ENCODE results near the gene SLC14A1. TPM values are rescaled to one million over a fixed set of nuclear protein-coding genes. Genes with fewer than 3 reads are reported as not detected.

Gene SLC14A1
- total RNA-seq, 1 donor from 2014 or later: 12.4 TPM

DNA sequence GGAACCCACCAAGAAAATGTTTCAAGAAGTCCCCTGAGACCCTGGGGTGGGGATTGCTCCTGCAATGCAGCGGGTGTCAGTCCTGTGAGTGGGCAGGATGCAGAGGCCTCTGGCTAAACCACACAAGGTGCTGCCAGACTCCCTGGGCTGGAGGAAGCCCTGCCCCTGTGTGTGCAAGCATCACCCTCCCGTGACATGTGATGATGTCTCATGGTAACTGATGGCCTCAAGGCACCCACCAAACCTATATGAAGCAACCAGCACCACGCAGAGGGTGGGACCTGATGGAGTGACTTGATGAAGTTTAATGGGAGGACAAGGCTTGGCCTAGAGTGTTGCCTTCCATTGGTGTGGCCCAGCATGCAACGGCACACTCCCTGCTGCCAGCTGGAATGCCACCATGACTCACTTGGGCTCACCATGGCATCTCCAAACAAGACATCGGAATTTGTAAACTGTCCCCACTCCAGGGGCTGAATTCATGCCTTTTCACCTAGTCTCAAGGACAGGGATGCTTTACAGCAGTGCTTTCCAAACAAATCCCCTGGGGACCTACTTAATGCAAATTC is 8.7 kb upstream of the SLC14A1 start:
- no peak for DNase-seq (ENCODE audit: low spot score)
- intact Hi-C loops (cut with DNase I): no loop called here

DNA sequence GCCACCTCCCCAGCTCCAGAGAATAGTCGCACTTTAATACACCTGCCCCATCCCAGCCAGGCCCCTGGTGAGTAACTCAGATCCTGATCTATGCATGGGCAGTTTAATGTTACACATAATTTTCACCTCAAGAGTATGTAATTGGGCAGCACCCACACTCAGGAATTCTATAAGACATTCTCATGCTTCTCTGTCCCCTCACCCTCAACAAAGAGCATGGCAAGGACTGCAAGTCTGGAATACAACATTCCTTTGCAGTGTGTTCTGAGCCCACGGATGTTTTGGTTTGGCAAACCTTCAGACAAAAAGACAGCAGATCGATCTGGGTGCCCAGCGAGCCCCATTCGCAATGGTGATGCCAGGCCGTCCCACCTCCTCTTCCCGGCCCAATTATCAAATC is 4.9 kb upstream of the SLC14A1 start:
- no peak for DNase-seq (ENCODE audit: low spot score)
- intact Hi-C loops (cut with DNase I): no loop called here

DNA sequence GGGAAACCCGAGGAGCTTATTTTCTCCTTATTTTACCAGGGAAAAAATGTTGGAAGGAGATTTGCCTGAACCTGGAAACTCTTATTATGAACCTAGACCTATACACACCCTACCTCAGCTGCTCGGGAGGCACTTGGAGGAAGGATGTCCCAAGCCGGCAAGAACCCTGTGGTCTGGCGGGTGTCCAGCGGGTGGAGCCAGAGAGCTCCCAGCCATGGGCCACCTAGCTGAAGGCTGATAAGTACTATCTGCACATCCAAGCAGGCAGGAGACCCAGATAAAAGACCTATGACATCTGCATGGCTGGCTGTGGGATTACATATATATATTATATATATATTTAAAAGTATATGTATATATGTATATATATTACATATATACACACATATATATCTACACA is 1.1 kb upstream of the SLC14A1 start:
- intact Hi-C loops (cut with DNase I): loop anchor here (2.0 to 10.0 kb wide), 2 partner anchors 62 to 114 kb away; no protein-coding TSS in a partner anchor

DNA sequence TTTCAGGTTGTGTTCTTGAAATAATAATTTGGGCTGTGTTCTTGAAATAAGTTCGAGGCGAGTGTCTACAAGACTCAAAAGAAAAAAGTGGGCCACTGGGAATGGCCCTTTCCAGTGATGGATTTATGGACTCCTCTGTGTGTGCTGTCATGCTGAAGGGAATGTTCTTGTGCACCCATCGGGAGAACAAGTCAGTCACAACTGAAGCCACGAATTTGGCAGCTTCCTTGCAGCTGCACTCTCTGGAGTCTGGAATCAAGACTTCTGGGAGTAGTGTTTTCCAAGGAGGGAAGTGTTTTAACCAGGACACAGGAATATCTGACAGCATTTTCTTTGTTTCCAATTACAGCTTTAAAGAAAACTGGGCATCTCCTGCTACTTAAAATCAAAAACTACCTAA is 620 bp downstream of the SLC14A1 start:
- intact Hi-C loops (cut with DNase I): loop anchor here (10.0 kb wide), 1 partner anchor 60 kb away; no protein-coding TSS in a partner anchor
- no peak for DNase-seq (ENCODE audit: low spot score)

More for the DNA sequence above, 1.1 kb upstream of the SLC14A1 start:
- DNase-seq (ENCODE audit: low spot score): peak; percentile 88

DNA sequence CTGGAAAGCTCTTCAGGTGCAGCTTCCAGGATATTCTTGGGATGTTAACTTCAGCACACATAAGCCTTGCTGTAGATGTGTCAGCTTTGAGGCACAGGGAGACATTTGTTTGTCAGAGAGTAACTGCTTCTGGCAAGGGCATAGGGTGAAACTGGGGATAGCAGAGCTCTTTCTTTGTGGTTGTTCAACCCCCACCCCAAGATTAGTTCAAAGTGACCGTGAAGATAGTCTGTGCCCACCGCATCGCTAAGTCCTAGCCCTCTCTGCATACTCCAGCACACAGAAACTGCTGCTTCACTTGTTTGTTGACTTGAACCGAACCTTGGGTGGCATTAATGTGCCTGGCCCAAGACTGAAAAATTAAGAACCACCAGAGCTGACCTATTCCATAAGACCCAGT is 1.4 kb downstream of the SLC14A1 start:
- no peak for DNase-seq (ENCODE audit: low spot score)
- intact Hi-C loops (cut with DNase I): loop anchor here (5.0 to 10.0 kb wide), 2 partner anchors 37 to 59 kb away; no protein-coding TSS in a partner anchor

DNA sequence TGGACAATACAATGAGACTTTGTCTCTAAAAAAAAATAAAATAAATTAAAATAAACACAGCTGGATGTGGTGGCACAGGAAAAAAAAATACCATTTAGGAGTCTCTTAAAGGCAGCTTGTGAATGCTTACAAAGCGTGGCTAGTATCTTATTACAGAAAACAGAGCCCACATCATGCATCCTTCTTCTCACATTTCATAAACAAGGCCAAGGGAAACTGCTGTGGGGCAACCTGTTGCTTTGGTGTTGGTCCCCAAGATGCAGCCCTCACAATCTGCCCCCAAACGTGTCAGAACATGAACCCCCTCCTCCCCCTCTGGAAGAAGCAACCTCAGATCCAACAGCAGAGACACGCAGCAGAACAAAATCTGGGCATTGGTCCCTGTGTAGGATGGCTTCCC is 2.6 kb downstream of the SLC14A1 start:
- DNase-seq (ENCODE audit: low spot score): no peak
- intact Hi-C loops (cut with DNase I): loop anchor here (5.0 to 10.0 kb wide), 2 partner anchors 36 to 58 kb away; no protein-coding TSS in a partner anchor

DNA sequence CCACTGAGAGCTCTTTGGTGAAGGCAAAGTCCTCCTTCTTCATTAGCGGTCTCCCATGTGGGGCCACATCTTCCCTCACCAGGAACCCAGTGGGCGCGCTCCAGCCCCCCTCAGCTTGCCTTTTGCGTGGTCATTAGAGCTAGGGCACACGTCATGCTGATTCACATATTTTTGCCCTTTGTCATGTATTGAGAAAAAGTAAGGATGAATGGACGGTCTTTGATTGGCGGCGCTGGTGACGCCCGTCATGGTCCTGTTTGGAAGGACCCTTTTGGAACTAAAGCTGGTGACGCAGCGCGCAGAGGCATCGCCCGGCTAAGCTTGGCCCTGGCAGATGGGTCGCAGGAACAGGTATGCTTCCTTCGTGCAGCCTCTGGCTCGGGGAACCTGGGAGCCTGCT is 3.1 kb downstream of the SLC14A1 start:
- intact Hi-C loops (cut with DNase I): loop anchor here (5.0 to 10.0 kb wide), 2 partner anchors 35 to 58 kb away; no protein-coding TSS in a partner anchor
- no peak for DNase-seq (ENCODE audit: low spot score)

DNA sequence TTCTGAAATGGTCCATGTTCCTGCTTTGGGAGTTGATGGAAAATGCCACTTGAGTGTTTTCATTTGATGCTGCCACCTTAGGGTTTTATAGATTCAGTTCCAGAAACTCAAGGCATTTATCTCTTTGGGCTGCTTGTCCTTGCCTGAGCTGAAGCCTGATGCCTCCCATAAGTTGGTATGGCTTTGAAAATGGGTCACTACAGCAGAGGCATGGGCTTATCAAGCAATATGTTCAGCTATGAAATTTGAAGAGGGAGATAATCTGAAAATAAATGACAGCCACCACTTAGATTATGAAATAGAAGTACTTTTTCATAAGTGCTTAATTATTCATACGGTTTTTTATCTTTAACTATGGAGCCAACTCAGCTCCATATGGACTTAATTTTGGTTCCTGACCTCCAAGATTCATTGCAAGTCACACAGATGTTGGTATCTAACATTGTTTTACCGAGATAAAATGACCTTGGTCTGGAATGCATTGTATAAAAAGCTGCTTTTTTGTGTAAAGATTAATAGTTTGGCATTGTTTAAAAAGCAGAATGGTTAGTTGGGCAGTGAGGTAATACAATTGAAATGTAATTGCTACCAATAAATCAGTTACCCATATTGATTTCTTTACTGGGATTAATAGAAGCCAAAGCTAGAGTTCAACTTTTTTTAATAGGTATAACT is 4.5 kb downstream of the SLC14A1 start:
- intact Hi-C loops (cut with DNase I): loop anchor here (5.0 to 10.0 kb wide), 2 partner anchors 34 to 56 kb away; no protein-coding TSS in a partner anchor
- no peak for DNase-seq (ENCODE audit: low spot score)

DNA sequence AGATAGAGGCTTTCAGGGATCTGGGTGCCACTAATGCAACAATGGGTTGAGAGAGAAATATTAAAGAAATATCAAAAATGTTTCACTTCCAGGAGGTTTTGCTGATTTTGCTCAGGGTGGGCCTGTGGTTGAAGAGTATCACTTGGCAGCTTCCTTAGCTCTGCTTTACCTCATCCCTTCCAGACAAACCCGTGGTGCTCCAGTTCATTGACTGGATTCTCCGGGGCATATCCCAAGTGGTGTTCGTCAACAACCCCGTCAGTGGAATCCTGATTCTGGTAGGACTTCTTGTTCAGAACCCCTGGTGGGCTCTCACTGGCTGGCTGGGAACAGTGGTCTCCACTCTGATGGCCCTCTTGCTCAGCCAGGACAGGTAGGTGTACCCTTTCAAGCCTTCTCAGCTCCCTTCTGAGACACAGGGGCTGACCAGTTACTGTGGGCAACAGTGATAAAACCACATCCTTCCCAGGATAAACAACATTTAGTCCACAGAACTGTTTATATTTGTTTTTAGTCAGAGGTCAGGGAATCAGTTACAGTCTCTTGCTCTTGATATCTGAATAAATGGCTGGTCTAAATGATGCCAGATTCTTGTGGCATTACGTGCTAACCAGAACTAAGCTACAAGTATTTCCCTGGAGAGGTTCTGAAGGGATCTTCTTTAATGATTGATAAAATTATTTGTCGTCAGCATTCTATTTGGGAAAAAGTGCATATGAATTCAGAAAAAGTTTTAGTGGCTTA is 7.0 kb downstream of the SLC14A1 start:
- no peak for DNase-seq (ENCODE audit: low spot score)
- intact Hi-C loops (cut with DNase I): no loop called here

DNA sequence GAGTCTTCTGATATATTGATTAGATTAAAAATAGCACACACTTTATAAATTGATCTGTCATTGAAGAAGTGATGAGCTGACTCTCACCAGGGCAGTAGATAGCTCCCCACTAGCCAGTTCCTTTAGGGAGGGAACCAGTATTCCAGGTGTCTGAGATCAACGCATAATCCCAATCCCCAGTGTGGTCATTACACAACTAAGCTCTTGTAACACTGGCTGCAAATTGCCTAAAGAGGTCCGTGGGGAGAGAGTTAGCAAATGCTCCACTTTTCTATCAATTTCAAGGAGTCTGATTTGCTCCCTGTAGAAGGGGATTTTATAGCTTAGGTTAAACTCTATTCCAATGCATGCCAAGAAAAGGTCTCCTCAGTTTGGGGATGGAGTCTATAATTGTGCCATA is 7.7 kb downstream of the SLC14A1 start:
- intact Hi-C loops (cut with DNase I): no loop called here
- no peak for DNase-seq (ENCODE audit: low spot score)

DNA sequence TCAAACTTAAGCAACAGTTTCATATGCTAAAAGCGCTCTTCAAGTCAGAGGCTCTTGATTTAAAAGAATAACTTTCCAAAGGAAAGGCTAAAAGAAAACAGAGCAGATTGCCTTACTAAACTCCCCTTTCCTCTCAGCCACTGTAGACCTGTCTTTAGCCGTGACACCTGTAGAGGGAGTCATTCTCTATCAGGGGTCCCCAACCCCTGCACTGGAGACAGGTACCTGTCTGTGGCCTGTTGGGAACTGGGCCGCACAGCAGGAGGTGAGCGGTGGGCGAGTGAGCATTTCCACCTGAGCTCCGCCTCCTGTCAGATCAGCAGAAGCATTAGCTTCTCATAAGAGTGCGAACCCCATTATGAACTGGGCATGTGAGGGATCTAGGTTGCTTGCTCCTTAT is 9.6 kb downstream of the SLC14A1 start:
- intact Hi-C loops (cut with DNase I): no loop called here
- no peak for DNase-seq (ENCODE audit: low spot score)

DNA sequence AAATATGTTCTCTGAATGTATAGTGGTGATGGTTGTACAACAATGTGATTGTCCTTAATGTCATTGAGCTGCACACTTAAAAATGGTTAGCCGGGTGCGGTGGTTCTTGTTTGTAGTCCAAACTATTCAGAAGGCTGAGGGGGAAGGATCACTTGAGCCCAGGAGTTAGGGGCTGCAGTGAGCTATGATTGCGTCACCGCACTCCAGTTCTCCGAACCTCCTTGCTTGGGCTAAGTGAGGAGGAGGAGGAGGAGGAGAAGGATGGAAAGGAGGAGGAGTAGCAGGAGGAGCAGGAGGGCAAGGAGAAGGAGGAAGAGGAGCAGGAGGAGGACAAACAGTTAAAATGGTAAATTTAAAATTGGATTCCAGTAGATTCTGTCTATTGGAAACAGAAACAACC is 10.5 kb downstream of the SLC14A1 start:
- no peak for DNase-seq (ENCODE audit: low spot score)
- intact Hi-C loops (cut with DNase I): no loop called here

DNA sequence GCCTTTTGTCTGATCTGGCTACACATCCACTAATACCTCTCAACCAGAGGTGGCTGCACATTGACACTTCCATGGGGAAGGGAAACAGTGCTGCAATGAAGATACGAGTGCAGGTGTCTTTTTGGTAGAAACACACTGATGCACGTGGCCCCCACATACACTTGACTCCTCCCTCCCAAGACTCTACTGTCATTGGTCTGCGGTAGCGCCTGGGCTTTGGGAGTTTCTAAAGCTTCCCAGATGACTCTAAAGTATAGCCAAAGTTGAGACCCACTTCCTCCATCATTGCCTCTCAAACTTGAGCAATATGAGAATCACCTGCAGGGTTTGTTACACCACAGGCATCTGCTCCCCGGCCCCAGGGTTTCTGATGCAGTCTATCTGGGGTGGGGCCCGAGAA is 11.0 kb downstream of the SLC14A1 start:
- DNase-seq (ENCODE audit: low spot score): no peak
- intact Hi-C loops (cut with DNase I): no loop called here

DNA sequence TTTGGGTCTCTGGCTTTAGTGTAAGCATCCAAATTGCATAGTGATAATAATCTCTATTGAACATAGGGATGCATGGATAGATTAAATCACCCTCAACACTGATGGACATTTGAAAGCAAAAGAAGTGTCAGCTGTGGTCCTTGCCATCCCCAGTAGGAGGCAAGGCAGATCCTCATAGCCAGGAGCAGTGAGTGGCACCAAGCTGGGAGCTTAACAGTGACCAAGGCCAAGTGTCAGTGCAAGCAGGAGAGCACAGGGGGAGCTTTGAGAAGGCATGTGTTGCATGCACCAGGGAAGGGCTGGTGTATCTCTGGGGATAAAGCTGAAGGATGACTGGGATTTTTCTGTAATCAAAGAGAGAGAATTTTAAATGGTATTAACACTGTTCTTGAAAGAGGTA is 14.7 kb downstream of the SLC14A1 start:
- no peak for DNase-seq (ENCODE audit: low spot score)
- intact Hi-C loops (cut with DNase I): no loop called here

DNA sequence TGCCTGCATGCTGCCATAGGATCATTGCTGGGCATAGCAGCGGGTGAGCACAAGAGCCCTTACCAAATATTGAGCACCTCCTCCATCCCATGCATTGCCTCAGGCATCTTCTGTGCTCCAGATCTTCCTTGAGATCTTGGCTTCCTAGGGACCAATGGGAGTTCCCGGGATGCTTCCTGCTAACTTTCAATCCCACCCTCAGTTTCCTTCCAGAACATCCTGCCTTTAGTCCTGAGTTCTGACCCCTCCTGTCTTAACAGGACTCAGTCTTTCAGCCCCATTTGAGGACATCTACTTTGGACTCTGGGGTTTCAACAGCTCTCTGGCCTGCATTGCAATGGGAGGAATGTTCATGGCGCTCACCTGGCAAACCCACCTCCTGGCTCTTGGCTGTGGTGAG is 15.3 kb downstream of the SLC14A1 start:
- no peak for DNase-seq (ENCODE audit: low spot score)
- intact Hi-C loops (cut with DNase I): no loop called here

DNA sequence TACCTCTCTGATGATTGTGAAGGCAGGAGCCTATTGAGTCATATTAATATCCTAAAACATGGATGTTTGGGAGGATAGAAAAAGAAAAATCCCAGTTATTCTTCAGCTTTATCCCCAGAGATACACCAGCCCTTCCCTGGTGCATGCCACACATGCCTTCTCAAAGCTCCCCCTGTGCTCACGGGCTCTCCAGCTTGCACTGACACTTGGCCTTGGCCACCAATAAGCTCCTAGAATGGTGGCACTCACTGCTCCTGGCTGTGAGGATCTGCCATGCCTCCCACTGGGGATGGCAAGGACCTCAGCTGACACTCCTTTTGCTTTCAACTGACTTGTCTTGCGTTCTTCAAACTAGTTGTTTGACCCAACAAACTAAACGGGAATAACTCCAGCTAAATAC is 15.9 kb downstream of the SLC14A1 start:
- no peak for DNase-seq (ENCODE audit: low spot score)
- intact Hi-C loops (cut with DNase I): no loop called here

DNA sequence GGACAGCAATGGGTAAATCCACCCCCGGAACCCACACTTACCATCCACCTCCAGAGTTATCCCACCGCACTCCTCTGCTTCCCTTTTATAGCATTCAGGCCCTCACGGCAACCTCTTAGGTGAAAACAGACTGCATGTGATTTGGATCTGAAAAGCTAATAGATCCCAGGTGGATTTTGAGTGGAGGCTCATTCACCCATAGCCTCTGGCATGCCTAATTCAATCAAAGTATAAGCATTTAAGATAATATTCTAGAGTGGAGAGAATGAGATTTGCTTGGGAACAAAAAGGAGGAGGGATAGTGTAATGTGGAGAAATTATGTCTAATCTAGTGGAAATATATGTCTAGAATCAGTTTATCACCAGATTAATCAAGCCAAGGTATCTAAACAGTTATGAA is 17.1 kb downstream of the SLC14A1 start:
- DNase-seq (ENCODE audit: low spot score): no peak
- intact Hi-C loops (cut with DNase I): no loop called here

DNA sequence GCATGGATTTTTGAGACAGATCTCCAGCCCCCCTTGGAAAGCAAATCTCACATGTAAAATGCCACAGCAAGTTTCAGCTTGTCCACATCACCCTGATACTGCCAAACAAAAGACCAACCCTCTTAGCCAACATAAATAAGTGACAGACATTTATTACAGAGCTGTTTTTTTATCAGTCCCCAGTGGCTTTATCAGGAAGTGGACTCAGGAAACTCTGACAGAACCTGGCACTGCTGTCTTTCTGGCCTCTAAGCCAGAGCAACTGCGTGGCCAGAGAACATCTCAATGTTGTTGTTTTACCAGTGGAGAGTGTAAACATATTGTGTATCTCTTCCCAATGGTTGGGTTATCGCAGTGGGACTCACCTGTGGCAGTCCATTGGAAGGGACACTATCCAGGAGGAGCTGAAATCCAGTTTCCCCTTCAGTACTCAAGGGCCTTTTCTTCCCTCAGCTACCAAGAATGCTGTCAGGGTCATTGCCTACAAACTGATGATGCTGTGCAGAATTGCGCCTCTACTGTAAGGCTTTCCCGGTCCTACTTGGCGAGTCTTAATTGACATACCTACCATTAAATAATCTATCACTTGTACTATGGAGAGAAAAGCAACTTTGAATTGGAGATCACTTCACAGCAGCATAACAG is 22.0 kb downstream of the SLC14A1 start:
- DNase-seq (ENCODE audit: low spot score): no peak
- intact Hi-C loops (cut with DNase I): no loop called here

DNA sequence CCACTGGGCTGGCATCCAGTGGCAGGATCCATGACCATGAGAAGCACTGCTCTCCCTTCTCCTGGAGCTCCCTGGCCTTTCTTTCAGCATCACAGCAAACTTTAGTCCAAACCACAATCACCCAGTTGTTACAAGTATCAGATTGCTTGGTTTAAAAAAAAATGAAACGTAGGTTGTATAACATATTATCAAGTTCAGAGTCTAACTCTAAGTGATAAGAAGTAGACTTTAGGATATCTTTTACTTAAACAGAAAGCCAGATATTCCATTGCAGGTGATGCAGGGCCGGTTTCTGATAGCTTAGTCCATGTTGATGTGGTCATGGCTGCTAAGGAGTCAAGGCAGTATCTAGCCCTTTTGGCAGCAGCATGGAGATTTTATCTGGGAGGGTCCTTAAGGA is 24.5 kb downstream of the SLC14A1 start:
- intact Hi-C loops (cut with DNase I): no loop called here
- no peak for DNase-seq (ENCODE audit: low spot score)
